Raji (cell line): Measurements from ENCODE around the gene SELENOF.

Experiments
- POLR2A ChIP-seq: IDR thresholded peaks from 2 replicates; pipeline ENCODE4 v1.6.1; 2011; ENCODE audit warnings: low read depth, low read length, control low read depth; ENCODE audit not compliant: insufficient read depth

Gene SELENOF

DNA sequence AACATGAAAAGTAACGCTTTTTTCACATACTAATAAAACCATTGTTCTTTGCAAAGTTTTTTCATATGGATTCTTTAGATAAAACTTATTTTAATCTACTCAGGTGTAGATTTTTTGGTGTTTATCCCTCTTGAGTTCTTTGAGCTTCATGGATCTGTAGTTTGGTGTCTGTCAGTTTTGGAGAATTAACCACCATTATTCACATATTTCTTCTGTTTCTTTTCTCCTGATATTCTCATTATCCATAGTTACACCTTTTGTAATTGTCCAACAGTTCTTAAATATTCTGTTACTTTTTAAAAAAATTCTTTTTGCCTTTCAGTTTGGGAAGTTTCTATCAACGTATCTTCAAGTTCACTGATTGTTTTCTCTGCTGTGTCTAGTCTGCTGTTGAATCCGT is 19.1 kb upstream of the SELENOF start:
- TF ChIP-seq POLR2A = no peak

DNA sequence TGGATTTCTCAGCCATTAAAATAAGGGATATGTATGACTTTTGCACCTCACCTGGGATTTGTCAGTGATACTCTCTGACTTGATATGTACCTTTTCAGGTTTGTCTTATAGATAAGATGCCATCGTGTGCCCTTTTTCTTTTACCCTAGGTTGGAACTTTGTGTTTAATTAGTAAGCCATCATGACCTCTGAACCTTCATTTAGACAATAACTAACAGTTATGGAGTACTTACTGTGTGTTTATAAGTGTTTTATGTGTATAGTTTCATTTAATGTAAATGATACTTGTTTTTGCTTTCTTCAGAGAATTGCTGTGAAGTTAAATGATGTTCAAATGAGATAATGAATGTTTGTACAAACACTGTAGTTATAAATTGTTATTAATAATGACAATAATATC is 14.9 kb upstream of the SELENOF start:
- TF ChIP-seq POLR2A = no peak

DNA sequence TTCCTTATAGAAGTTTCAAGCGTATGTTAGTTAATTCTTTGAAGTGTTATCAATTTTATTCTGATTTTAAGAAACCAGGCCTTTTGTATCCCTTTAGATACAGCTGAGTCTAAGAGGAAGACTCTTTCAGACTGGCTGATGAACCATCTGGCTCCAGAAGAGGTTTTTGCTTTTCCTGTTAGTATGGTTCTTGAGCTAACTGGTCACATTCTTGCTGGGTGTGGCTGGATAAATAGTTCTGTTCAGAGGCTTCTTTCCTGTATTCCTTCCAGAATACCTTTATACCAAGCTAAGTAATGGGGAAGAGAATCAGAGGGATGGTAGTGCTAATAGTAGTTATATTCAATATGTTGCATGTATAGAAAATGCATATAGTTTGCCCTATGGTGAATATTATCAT is 13.0 kb upstream of the SELENOF start:
- no peak for TF ChIP-seq POLR2A

DNA sequence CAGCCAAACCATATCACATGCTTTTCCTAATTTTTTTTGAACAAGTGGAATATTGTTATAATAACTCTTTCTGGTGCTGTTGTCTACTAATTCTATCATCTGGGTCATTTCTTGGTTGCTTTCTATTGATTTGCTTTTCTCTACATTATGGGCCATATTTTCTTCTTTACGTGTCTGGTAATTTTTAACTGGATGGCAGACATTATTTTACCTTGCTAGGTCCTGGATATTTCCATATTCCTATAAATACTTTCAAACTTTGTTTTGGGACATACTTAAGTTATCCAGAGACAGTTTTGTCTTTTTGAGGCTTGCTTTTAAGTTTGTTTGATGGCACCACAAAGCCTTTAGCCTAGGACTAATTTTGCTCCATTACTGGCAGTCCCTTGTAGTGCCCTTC is 11.8 kb upstream of the SELENOF start:
- TF ChIP-seq POLR2A = no peak

DNA sequence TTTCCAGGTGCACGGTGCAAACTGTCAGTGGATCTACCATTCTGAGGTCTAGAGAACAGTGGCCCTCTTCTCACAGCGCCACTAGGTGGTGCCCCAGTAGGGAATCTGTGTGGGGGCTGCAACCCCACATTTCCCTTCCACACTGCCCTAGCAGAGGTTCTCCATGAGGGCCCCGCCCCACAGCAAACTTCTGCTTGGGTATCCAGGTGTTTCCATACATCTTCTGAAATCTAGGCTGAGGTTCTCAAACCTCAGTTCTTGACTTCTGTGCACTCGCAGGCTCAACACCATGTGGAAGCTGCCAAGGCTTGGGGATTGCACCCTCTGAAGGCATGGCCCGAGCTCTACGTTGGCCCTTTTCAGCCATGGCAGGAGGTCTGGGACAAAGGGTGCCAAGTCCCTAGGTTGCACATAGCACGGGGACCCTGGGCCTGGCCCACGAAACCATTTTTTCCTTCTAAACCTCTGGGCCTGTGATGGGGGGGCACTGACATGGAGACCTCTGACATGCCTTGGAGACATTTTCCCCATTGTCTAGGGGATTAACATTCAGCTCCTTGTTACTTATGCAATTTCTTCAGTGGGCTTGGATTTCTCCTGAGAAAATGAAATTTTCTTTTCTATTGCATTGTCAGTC is 10.5 kb upstream of the SELENOF start:
- no peak for TF ChIP-seq POLR2A

DNA sequence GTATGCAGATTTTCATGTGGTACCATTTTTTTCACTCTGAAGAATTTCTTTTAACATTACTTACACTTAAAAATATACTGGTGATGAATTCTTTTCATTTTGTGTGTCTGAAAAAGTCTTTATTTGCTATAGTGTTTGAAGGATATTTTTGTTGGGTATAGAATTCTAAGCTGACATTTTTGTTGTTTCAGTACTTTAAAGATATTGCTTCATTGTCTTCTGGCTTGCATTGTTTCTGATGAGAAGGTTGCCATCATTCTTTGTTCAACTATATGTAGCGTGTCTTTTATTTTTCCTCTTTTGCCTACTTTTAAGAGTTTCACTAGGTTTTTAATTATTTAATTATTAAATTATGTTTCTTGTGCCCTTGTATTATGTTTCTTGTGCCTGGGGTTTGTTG is 8.5 kb upstream of the SELENOF start:
- no peak for TF ChIP-seq POLR2A

DNA sequence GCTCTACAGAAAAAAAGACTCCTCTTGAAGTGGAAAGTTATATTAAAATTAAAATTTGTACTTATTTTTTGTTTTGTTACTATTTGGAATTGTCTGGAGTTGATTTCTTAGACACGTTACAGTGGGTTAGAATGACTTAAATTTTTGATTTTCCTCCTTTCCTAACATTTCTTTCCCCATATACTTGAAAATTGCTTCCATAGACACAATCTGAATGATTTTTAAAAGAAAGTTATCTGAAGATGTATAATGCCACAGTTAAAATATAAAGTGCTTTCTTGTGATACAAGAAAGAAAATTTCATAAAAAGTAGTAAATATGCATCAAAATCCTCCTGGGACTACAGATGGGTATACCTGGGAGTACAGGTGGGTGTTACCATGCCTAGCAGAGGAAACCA is 2.8 kb upstream of the SELENOF start:
- no peak for TF ChIP-seq POLR2A

DNA sequence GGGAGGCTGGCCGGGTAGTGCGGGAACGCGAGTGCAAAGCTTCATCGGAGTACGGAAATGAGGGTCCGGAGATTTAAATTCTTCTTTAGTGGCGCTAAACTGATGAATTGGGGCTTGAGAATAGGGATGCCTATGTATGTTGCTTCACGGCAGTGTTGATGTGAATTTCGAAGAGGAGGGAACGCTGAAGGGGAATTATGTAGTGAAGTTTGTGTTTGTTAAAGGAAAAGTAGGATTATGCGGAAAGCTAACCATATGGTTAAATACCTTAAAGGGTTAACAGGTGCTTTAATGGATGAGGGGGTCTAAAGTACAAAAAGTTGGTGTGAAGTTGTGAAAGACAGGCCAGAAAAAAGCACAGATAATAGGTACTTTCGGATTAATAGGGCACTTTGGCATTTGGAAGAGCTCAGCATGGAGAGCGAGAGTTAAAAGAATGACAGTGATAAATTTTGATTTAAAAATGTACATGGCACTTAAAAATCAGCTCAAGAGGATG is 1.9 kb upstream of the SELENOF start:
- no peak for TF ChIP-seq POLR2A

DNA sequence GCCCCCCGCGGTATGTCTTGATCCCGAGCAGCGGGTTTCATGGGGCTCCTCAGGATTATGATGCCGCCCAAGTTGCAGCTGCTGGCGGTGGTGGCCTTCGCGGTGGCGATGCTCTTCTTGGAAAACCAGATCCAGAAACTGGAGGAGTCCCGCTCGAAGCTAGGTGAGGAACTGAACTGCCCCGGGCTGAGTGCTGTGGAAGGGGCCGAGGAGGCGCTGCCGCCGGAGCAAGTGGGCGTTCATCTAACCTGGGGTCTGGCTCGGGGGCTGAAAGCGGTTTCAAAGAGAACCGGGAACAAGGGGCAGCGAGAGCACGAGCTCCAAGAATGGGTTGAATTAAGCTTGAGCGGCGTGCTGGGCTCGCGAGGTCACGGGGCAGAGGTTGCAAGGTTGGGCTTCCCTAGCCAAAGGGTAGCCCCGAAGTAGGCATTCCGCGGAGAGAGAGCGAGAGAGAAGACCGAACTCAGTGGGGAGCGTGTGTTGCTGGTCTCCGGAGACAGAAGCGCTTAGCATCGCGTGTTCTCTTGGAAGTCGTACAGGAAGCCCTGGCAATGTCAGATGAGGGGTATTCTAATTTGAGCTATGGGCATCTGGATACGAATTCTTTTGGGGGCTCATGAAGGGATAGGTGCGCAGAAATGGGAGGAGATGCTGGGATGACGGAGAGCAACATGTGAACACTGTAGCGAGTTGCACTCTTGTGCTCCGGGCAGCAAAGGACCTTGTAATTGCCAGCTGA is 1.2 kb upstream of the SELENOF start:
- TF ChIP-seq POLR2A = peak; percentile 2; the same call in 1 of the 2 replicates

DNA sequence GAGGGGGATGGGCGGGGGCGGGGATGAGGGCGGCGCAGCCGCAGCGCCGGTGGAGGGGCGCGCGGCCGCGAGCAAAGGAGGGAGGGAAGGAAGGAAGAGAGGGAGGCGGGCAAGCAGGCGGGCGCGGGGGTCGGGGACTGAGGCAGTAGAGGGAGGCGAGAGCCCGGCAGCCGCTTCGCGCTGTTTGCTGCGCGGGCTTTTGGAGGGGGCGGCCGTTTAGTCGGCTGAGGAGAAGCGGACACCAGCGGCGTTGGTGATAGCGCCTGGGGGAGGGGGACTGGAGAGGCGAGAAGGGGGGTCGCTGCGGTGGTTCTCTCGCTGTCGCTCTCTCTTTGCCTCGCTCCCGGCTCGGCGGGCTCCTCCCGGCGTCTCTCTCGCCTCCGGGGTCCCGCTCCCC is 673 bp upstream of the SELENOF start, which contains the start of gene HS2ST1:
Gene HS2ST1 (plus strand): TSS at position 35 of the 397 bp plus-strand sequence.
- peak; percentile 64 for TF ChIP-seq POLR2A

DNA sequence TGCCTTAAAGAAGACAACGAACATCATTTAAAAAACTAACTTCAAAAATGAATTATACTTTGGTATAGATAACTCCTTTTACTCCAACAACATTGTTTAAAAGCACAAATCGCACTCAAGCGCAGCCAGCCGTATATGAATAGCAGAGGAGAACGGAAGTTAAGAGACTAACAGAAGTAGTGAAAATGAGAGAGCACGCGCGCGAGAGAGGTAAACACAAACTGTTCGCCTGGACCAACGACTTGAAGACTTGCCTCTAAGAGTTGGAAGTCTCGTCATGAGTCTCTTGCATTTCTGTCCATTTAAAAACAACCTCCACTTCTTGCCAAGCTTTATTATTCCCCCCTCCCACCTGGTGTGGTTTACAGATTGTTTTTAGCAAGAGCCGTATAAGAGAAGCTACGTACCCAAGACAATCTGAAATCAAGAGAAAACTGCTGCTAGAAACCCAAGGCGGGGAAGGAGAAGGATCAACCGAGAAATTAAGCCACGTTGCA is 479 bp downstream of the SELENOF start:
- no peak for TF ChIP-seq POLR2A

DNA sequence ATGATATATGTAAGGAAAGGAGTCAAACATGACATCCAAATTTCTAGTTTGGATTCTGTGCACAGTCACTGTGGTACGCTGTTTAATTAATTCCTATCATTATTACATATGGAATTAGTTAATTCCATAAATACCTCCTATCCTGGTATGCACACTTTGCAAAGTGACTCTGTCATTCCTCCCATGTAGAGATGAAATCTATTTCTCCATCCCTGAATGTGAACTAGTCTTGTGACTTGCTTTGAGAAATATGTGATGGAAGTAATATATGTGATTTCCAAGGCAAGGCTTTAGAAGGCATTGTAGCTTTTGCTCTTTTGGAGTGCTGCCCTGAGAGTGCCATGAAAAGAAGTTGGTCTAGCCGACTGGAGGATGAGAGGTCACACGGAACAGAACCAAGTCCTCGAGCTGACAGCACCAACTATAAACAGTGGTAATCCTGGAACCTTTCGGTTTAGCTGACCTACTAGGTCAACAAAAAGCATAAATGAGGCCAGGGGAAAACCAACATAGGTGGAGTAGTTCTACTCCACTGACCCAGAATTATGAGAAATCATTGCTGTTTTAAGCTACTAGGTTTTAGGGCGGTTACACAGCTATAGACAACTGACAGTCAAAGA is 1.5 kb downstream of the SELENOF start:
- TF ChIP-seq POLR2A = no peak

DNA sequence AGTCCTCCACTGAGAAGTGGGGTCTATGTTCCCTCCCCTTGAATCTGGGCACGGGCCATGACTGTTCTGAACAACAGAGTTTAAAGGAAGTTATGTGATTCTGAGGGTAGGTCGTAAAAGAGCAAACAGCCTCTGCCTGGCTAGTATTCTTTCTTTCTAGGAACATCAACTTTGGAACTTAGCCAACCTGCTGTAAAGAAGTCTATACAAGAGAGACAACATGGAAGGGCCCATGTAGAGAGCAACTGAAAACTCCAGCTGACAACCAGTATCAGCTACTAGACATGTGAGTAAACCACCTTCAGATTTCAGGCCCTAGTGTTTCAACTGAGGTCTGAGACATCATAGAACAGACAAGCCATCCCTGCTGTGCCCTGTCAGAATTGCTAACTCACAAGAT is 7.5 kb downstream of the SELENOF start:
- TF ChIP-seq POLR2A = no peak

DNA sequence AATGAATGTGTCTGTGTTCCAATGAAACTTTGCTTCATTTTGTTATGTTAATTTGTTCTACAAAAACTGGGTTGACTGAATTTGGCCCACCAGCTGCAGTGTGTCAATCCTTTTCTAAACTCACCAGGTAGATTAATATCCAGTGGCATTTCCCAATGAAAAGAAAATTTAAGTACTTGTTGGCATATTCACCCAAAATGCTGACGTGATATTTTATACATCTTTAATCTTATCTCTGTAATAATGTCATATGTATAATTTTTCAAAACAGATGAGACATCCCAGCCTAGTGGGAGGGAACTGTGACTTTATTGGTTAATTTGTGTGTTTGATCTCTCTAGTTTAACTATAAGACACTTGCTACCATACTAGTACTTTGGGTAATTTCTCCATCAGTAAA is 8.1 kb downstream of the SELENOF start:
- no peak for TF ChIP-seq POLR2A

DNA sequence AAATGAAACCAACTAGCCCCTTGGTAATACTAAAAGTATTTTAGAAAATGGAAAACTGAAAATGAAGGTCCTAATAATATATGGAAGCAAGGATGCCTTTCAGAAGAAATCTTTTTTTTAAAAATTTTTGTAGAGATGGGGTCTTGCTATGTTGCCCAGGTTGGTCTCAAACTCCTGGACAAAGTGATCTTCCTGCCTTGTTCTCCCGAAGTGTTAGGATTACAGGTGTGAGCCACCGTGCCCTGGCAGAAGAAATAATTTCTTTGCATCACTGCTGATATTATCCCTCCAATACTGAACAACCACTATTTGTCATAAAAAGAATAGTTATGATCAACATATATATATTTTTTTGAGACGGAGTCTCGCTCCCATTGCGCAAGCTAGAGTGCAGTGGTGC is 25.6 kb downstream of the SELENOF start:
- no peak for TF ChIP-seq POLR2A
